AG04449 (cell line): ENCODE data around the gene FNDC4.

Experiments used
- CTCF ChIA-PET: fragments of 350-600 bp; formaldehyde crosslinking; extraction: SDS; loops from one replicate; lab custom pipeline; 2021; ENCODE audit warnings: antibody characterized with exemption; lab: Yijun Ruan, JAX
- POLR2A ChIA-PET: fragments of 400-600, 350-600 bp; formaldehyde crosslinking; extraction: SDS; loops from one replicate; lab custom pipeline; 2020; ENCODE audit warnings: antibody characterized with exemption, inconsistent platforms; lab: Yijun Ruan, JAX
- DNase-seq: peaks from one replicate; pipeline ENCODE4 v3.0.0-alpha.2; 2010; ENCODE audit warnings: low read depth, low spot score
- H3K4me3 ChIP-seq: 2 replicates; pipeline ENCODE4 v1.5.1; 2011; ENCODE audit warnings: low read depth, mild to moderate bottlenecking, control low read depth, low read length
- CTCF ChIP-seq: IDR thresholded peaks from one replicate; pipeline ENCODE4 v1.5.1; 2011; ENCODE audit warnings: mild to moderate bottlenecking, moderate library complexity, low read length, control low read depth, inconsistent platforms; ENCODE audit not compliant: insufficient read depth; ENCODE audit errors: missing control alignments

Gene FNDC4

GRCh38 chr2:27506587-27506986 lies 11.6 kb upstream of the FNDC4 start:
- H3K4me3 ChIP-seq, result no peak overlapping the region
- CTCF ChIA-PET, result interaction anchor here (1.0 kb wide), 1 partner anchor 177 kb away, joined by 3 read pairs; no protein-coding TSS in a partner anchor
- no peak for TF ChIP-seq CTCF
- POLR2A ChIA-PET, result no interaction called here
- no peak for DNase-seq

GRCh38 chr2:27502142-27502541 lies 7.1 kb upstream of the FNDC4 start:
- DNase-seq, result no peak
- no peak overlapping the region for H3K4me3 ChIP-seq
- POLR2A ChIA-PET, result no interaction called here
- CTCF ChIA-PET, result interaction anchor here (2.2 kb wide), 1 partner anchor 181 kb away, joined by 10 read pairs; no protein-coding TSS in a partner anchor
- TF ChIP-seq CTCF, result no peak

- H3K4me3 ChIP-seq, result no peak overlapping the region
- CTCF ChIA-PET, result no interaction called here
- TF ChIP-seq CTCF, result no peak
- DNase-seq, result no peak
- POLR2A ChIA-PET, result no interaction called here
Observed at GRCh38 chr2:27501042-27501441, 6.0 kb upstream of the FNDC4 start.

- POLR2A ChIA-PET, result no interaction called here
- H3K4me3 ChIP-seq, result no peak overlapping the region
- TF ChIP-seq CTCF, result no peak
- DNase-seq, result no peak
- CTCF ChIA-PET, result interaction anchor here (1.5 kb wide), 1 partner anchor 184 kb away, joined by 4 read pairs; no protein-coding TSS in a partner anchor
Observed at GRCh38 chr2:27498975-27499374, 4.0 kb upstream of the FNDC4 start.

- no peak overlapping the region for H3K4me3 ChIP-seq
- DNase-seq, result no peak
- ChIA-PET CTCF (no interaction called here), POLR2A (no interaction called here)
- no peak for TF ChIP-seq CTCF
Observed at GRCh38 chr2:27497288-27497627, 2.3 kb upstream of the FNDC4 start.

GRCh38 chr2:27496357-27497287 lies 1.6 kb upstream of the FNDC4 start, which contains the start of gene GCKR:
Gene GCKR, plus strand, starts transcription at chr2:27496839. Its CDS starts 66 bp downstream, at chr2:27496905.
- TF ChIP-seq CTCF, result no peak
- DNase-seq, result peak; percentile 33

More at GRCh38 chr2:27496357-27497287, 1.6 kb upstream of the FNDC4 start, which contains the start of gene GCKR:
- ChIA-PET CTCF (interaction anchor here (1.3 kb wide), 1 partner anchor 187 kb away, joined by 6 read pairs; no protein-coding TSS in a partner anchor), POLR2A (no interaction called here)
- H3K4me3 ChIP-seq, result no peak within 1 kb of the TSS
